ENCODE measurements around the gene OLA1.

Gene OLA1

GRCh38 chr2:174176898-174177297 lies 71.4 kb downstream of the OLA1 start:
- DNase-seq = no peak

GRCh38 chr2:174174741-174175140 lies 73.6 kb downstream of the OLA1 start:
- DNase-seq = no peak

GRCh38 chr2:174172802-174173355 lies 75.5 kb downstream of the OLA1 start:
- DNase-seq = no peak

- no peak for DNase-seq
Measured at GRCh38 chr2:174171686-174172445, 76.5 kb downstream of the OLA1 start.

- DNase-seq = no peak
Measured at GRCh38 chr2:174169372-174169771, 79.0 kb downstream of the OLA1 start.

GRCh38 chr2:174166261-174166660 lies 82.1 kb downstream of the OLA1 start:
- no peak for DNase-seq

GRCh38 chr2:174161490-174161889 lies 86.8 kb downstream of the OLA1 start:
- no peak for DNase-seq

GRCh38 chr2:174158003-174158402 lies 90.3 kb downstream of the OLA1 start:
- DNase-seq = peak in 1 of 2 donors; percentile 24

- DNase-seq = no peak
Measured at GRCh38 chr2:174157053-174157452, 91.3 kb downstream of the OLA1 start.

GRCh38 chr2:174153757-174154680 lies 94.3 kb downstream of the OLA1 start:
- DNase-seq = no peak

GRCh38 chr2:174149530-174149929 lies 98.8 kb downstream of the OLA1 start:
- DNase-seq = no peak

GRCh38 chr2:174148833-174149232 lies 99.5 kb downstream of the OLA1 start:
- DNase-seq = no peak

GRCh38 chr2:174145827-174146226 lies 102.5 kb downstream of the OLA1 start:
- no peak for DNase-seq

GRCh38 chr2:174142290-174142689 lies 106.0 kb downstream of the OLA1 start:
- no peak for DNase-seq

GRCh38 chr2:174138161-174138560 lies 110.2 kb downstream of the OLA1 start:
- no peak for DNase-seq

GRCh38 chr2:174135981-174136380 lies 112.4 kb downstream of the OLA1 start:
- no peak for DNase-seq

GRCh38 chr2:174125090-174125489 lies 123.2 kb downstream of the OLA1 start:
- DNase-seq = no peak

- no peak for DNase-seq
Measured at GRCh38 chr2:174124181-174124580, 124.2 kb downstream of the OLA1 start.

- DNase-seq = no peak
Measured at GRCh38 chr2:174122185-174122584, 126.1 kb downstream of the OLA1 start.

GRCh38 chr2:174121612-174122011 lies 126.7 kb downstream of the OLA1 start:
- DNase-seq = no peak

- DNase-seq = no peak
Measured at GRCh38 chr2:174121175-174121574, 127.2 kb downstream of the OLA1 start.

- DNase-seq = no peak
Measured at GRCh38 chr2:174120346-174120745, 128.0 kb downstream of the OLA1 start.

Measured in CD4-positive, alpha-beta T cell treated with Interleukin-4 for 1 hour (primary cell).